ENCODE results near the gene PEMT.
"Not testable (repeated sequence)": the region's sequence is repeated elsewhere in the genome, so short reads cannot be mapped to it uniquely, and the experiment has no call there.

The PEMT gene

GRCh38 chr17:17591355-17592298 lies at the start of gene PEMT:
TSS of gene PEMT (minus strand) at chr17:17591708. CDS start at chr17:17591626, 82 bp downstream.
- DNase-seq (ENCODE audit: low read depth in 3 of 3): peak; percentile 84 to 94 (median 91)

- not testable (repeated sequence) for DNase-seq (ENCODE audit: low read depth in 3 of 3)
Measured at GRCh38 chr17:17639661-17640270, 48.3 kb upstream of the PEMT start.

- no peak for DNase-seq (ENCODE audit: low read depth in 3 of 3)
Measured at GRCh38 chr17:17638467-17638866, 47.0 kb upstream of the PEMT start.

GRCh38 chr17:17636272-17636885 lies 44.9 kb upstream of the PEMT start:
- no peak for DNase-seq (ENCODE audit: low read depth in 3 of 3)

GRCh38 chr17:17635537-17636271 lies 44.2 kb upstream of the PEMT start:
- DNase-seq (ENCODE audit: low read depth in 3 of 3): not testable (repeated sequence)

GRCh38 chr17:17635126-17635525 lies 43.6 kb upstream of the PEMT start:
- no peak for DNase-seq (ENCODE audit: low read depth in 3 of 3)

- no peak for DNase-seq (ENCODE audit: low read depth in 3 of 3)
Measured at GRCh38 chr17:17633310-17633709, 41.8 kb upstream of the PEMT start.

- DNase-seq (ENCODE audit: low read depth in 3 of 3): not testable (repeated sequence)
Measured at GRCh38 chr17:17632690-17633089, 41.2 kb upstream of the PEMT start.

- DNase-seq (ENCODE audit: low read depth in 3 of 3): peak in 2 of 3 experiments; percentile 11 to 32
Measured at GRCh38 chr17:17628388-17629008, 37.0 kb upstream of the PEMT start.

GRCh38 chr17:17626840-17627239 lies 35.3 kb upstream of the PEMT start:
- DNase-seq (ENCODE audit: low read depth in 3 of 3): no peak

- DNase-seq (ENCODE audit: low read depth in 3 of 3): no peak
Measured at GRCh38 chr17:17626151-17626805, 34.8 kb upstream of the PEMT start.

GRCh38 chr17:17624741-17625140 lies 33.2 kb upstream of the PEMT start:
- DNase-seq (ENCODE audit: low read depth in 3 of 3): no peak

GRCh38 chr17:17623904-17624303 lies 32.4 kb upstream of the PEMT start:
- DNase-seq (ENCODE audit: low read depth in 3 of 3): no peak

- no peak for DNase-seq (ENCODE audit: low read depth in 3 of 3)
Measured at GRCh38 chr17:17621254-17621653, 29.7 kb upstream of the PEMT start.

- DNase-seq (ENCODE audit: low read depth in 3 of 3): peak; percentile 8 to 42 (median 24)
Measured at GRCh38 chr17:17613708-17614114, 22.2 kb upstream of the PEMT start.

GRCh38 chr17:17612085-17613022 lies 20.8 kb upstream of the PEMT start:
- DNase-seq (ENCODE audit: low read depth in 3 of 3): no peak

- DNase-seq (ENCODE audit: low read depth in 3 of 3): no peak
Measured at GRCh38 chr17:17609121-17609520, 17.6 kb upstream of the PEMT start.

- DNase-seq (ENCODE audit: low read depth in 3 of 3): no peak
Measured at GRCh38 chr17:17606416-17607000, 15.0 kb upstream of the PEMT start.

GRCh38 chr17:17605729-17606088 lies 14.2 kb upstream of the PEMT start:
- no peak for DNase-seq (ENCODE audit: low read depth in 3 of 3)

All from stimulated activated CD4-positive, alpha-beta T cell treated with anti-CD3 and anti-CD28 coated beads, TNF-alpha, amount 100 ng/mL, for 24 hours (primary cell).